HG02840 (cell line): ENCODE results near the gene GLB1L3.
"Not testable (repeated sequence)": the region's sequence is repeated elsewhere in the genome, so short reads cannot be mapped to it uniquely, and the experiment has no call there.

Experiments
- ATAC-seq: cut with Tn5 transposase; IDR thresholded peaks from one replicate; pipeline ENCODE4 v1.9.1; 2021; ENCODE audit warnings: mild to moderate bottlenecking, moderate library complexity, moderate number of reproducible peaks; ENCODE audit not compliant: unreplicated experiment, low FRiP score

The GLB1L3 gene

DNA sequence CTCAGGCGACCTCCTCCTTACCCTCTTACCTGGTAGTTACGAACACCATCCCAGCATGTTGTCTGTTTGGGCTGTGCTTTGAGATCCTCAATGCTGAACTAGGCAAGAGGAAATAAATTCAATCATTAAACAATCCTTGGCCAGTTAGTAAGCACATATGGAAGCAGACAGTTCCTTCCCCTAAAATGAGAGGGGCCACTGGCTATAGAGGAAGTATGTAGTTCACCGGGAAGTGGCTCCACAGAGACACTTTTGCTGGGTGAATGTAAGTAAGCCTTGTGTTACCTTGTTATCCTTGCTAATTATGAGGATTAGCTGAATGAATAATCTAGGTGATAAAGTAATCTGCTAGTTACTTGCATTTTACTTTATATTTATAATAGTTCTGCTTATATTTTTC, 25.9 kb upstream of the GLB1L3 start:
- ATAC-seq = no peak

DNA sequence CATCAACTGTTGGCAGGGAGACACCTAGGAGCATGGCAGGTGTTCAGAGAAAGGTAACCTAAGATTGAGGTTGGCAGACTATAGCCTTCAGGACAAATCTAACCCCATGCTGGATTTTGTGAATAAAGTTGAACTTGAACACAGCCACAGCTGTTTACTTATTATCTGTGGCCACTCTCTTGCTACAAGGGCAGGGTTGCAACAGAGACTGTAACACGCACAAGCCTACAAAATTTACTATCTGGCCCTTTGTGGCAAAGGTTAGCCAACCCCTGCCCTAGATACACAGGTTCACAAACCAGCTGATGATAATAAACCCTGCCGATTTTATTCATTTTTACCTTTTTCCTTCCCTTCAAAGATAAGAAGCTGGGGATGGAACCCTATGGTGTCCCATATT, 25.5 kb upstream of the GLB1L3 start:
- no peak for ATAC-seq

DNA sequence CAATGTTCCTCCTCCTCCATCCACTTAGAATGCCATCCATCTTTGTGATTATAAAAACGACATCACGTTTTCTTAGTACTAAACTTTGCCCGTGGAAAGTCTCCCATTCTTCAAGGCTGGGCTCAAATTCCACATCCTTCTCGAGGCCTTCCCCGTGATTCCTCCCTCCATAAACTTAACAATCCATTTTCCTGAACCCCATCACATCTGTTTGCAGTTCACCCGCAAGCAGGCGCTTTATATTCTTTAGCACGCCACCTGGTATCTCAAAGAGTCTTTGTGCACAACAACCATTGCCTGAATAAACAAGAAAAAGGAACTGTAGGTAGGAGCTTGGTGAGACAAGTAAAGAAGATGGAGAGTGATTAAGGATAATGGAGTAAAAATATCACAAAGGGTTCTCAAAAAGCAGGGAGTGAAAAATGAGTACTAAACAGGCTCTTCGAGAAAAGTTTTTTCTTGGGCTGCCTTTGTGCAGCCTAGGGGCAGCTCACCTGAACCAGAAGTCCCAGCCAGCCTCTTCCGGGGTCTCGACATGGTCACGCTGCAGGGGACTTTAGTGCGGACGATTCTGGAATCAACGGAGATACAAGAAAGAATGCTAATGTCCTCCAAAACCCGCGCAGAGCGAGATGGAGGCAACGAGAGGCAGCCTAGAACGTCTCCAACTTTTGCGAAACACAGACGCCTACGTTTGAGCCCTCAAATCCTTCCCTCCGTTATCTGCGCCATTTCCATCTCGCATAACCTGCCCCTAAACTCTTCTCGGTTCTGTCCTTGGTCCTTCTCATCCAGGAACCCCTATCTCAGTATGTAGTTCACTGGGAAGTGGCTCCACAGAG, 23.6 kb upstream of the GLB1L3 start:
- ATAC-seq = peak; percentile 36

DNA sequence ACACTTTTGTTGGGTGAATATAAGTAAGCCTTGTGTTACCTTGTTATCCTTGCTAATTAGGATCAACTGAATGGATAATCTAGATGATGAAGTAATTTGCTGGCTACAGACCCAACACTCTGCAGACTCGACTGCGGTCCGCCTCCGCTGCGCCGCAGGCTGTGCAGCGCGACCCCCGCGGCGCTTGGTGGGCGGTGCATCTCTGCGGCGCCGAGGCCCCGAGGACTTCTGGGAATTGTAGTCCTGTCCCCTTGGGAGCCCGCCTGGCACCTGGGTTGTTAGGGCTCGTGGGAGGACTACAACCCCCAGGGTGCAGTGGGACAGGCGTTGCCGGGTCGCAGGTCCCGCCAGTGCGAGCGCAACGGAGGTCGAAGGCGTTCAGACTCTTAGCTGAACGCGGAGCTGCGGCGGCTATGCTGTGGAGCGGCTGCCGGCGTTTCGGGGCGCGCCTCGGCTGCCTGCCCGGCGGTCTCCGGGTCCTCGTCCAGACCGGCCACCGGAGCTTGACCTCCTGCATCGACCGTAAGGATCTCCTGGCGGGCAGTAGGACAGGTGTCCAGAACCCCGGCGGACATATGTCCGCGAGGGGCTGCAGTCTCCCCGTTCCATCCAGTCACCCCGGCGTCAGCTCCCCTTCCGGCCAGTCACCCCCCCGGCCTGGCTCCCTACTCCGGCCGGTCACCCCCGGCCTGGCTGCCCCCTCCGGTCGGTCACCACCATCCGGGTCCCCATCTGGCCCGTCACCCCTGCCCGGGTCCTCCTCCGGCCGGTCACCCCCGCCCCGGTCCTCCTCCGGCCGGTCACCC, 22.8 kb upstream of the GLB1L3 start, which contains the start of the genes ACAD8 and THYN1:
ACAD8 (plus strand) TSS at position 381 of the 806 bp plus-strand sequence; CDS start at position 414, 33 bp downstream.
THYN1 (minus strand) TSS at position 165 of the 806 bp plus-strand sequence. CDS start 470 bp downstream, outside the sequence.
- ATAC-seq = peak; percentile 99

DNA sequence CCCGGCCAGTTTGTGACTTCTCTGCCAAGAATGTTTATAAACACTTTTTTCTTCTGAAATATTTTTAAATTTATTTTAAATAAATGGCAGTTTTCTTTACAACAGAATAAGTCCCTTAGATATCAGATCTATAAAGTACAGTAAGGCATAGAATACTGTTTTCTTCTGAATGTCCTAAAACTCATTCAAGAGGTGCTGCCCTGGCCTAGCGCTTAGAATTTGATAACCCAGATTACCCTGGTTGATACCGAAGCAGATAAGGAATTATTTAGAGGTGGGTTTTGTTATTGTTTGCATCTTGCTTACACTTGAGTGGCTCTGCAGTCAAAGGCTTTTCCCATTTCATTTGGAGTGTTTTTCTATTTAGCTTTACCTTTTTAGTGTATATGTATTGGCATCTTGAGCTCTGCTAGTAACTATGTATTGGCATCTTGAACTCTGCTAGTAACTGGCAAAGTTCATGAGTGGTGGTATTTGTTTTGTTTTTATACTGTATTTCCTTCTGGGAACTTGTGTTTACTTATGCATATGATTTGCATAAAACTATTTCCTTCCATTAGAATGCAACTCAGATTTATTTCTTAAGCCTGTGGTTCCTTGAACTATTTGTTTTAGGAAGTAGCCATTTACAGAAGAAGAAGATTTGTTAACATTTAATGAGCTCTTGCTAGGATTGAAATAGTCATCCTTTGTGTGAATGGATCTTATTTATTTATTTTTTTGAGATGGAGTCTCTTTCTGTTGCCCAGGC, 21.6 kb upstream of the GLB1L3 start:
- ATAC-seq = no peak

DNA sequence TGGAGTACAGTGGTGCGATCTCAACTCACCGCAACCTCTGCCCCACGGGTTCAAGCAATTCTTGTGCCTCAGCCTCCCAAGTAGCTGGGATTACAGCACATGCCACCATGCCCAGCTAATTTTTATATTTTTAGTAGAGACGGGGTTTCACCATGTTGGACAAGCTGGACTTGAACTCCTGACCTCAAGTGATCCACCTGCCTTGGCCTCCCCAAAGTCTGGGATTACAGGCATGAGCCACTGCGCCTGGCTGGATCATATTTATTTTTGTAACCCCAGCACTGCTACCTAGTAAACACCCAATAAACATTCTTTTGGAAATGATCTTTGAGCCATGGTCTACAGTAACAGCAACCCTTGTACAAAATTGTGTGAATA, 21.0 kb upstream of the GLB1L3 start:
- ATAC-seq = not testable (repeated sequence)

DNA sequence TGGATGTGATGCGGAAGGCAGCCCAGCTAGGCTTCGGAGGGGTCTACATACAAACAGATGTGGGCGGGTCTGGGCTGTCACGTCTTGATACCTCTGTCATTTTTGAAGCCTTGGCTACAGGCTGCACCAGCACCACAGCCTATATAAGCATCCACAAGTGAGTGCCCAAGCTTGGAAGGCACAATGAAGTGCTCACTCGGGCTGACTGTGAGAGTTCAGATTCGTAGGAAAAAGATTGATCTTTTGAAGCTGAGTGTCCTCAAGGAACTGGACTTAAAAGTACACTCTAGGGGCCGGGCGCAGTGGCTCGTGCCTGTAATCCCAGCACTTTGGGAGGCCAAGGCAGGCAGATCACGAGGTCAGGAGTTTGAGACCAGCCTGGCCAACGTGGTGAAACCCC, 19.1 kb upstream of the GLB1L3 start:
- no peak for ATAC-seq

DNA sequence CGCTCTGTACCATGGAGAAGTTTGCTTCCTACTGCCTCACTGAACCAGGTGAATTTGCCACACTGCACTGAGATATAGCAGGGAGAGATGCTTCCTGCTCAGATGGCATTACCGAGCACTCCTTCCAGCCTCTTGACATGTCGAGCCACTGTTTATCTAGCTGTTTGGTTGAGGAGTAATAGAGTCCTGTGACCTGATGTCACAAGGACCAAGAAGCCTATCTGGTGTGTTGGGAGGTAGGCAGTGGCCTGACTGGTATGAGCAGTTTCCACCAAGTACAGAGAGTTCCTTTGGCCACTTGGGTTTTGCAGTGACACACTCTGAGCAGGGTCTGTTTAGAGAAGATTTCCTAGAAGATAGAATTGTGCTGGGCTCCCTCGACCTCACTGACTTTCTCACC, 17.6 kb upstream of the GLB1L3 start:
- no peak for ATAC-seq

DNA sequence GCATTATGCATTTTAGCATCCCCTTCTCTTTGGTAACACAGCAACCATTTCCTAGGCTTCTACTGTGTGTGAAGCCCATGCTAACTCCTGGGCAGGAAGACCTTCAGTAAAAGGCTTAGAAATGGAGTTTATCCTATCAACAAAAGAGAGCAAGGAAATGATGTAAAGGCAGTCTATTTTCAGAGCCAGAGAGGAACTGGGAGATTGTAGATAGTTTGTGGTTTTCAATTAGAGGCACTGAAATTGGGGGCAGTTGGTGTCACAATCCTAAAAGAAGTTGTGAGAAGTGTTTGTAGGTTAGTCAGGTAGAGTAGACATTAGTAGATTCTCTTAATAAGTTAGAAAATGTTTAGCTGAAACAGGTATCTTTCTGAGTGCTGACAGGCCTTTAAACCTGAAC, 15.7 kb upstream of the GLB1L3 start:
- no peak for ATAC-seq

DNA sequence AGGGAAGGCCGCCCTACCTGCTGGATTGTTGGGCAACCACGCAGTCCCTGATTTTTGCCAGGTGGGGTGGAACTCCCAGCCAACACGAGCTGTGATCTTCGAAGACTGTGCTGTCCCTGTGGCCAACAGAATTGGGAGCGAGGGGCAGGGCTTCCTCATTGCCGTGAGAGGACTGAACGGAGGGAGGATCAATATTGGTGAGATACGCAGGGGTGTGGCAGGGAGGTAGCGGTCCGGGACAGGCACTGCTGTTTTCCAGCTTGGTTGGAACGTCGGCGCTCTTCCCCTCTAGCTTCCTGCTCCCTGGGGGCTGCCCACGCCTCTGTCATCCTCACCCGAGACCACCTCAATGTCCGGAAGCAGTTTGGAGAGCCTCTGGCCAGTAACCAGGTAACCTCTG, 15.2 kb upstream of the GLB1L3 start:
- ATAC-seq = no peak

DNA sequence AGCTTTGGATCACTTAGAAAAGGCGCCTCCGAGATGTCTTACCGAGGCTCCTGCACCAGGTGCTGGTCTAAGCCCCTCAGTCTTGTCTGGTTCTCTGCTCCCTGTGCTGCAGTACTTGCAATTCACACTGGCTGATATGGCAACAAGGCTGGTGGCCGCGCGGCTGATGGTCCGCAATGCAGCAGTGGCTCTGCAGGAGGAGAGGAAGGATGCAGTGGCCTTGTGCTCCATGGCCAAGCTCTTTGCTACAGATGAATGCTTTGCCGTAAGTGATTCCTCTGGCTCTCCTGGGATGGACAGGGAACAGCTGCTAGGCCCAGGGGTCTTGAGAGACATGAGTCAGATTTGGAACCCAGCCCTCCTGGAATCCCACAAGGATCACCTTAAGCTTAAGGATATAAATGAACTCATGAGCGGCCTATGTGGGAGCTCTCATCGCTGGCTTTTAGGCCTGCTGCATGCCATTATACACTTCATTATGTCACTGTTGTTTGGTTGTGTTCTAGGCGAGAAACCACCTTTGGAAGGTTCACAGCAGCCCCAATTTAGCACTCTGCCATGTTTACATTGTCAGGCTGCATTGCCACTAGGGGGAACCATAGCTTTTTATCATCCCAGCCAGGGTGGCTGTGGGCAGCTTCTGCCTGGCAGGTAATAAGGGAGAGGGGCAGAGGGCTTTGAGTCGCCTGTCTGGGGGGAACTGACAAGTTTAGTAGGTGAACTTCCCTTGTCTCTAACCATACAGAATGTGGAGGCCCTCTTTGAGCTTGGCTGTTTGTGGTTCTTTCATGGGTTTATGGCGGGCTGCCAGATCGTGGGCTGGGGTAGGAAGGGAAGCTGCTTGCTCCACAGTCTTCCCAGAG, 14.3 kb upstream of the GLB1L3 start:
- ATAC-seq = no peak

DNA sequence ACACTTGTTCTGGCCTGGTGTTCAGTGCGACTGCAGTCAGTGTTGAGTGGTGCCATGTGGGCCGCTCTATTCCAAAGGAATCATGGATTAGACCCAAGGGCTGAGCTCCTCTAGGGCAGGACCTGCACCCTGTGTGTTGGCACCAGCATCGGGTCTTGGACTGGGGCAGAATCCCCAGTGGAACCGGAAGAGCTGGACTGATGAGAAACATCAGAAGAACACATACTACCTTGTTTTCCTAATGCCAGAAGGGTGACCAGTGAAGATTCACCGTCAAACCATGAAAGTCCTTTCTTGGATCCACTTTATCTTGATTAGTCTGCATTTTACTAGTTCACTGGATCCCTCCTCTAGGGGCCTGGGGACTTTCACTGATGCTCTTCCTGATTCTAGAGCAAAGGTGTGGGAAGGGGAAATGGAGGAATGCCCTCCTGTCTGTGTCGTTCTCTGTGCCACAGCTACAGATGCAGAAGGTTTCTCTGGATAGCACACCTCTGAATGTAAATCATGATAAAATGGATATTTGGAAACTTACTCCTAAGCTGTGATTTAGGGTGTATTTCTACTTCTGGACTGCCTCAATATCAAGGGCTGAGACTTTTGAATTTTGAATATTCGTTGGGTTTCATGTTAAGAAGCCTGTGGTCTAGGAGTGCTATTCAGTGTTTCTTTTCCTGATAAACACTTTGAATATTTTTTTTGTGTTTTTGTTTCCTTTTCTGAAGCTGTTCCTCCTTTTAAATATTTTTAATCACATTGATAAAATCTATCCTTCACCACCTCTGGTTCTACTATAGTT, 11.0 kb upstream of the GLB1L3 start:
- no peak for ATAC-seq

DNA sequence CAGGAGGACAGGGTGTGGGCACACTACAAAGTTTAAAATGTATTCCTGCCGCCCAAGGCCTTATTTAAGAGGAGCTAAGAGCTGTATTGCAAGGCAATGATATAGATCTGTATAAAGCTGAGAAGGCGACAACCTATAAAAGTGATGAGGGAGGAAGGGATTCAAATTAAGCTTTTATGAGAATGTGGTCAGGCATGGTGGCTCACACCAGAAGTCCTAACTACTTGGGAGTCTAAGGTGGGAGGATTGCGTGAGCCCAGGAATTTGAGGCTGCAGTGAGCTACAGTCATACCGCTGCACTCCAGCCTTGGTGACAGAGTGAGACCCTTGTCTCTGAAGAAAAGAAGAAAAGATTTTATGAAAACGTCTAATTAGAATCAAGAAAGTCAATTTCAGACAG, 9.7 kb upstream of the GLB1L3 start:
- no peak for ATAC-seq

DNA sequence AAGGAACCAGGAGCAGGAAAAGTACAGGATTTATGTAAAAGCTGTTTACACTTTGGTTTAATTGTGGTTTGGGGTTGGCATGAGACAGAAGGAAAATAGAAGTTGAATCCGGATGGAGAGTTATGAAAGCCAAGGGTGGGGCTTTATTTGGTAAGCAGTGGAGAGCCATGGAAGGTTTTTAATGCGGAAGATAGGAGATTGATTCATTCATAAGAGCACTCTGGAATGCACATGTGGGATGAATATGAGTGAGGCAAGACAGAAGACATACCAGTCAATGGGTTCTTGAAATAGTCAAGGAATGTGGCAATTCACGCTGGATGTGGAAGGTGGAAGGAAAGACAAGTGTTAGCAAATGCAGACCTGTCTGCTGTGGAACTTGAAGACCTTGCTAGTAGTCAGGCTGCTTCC, 9.3 kb upstream of the GLB1L3 start:
- no peak for ATAC-seq

DNA sequence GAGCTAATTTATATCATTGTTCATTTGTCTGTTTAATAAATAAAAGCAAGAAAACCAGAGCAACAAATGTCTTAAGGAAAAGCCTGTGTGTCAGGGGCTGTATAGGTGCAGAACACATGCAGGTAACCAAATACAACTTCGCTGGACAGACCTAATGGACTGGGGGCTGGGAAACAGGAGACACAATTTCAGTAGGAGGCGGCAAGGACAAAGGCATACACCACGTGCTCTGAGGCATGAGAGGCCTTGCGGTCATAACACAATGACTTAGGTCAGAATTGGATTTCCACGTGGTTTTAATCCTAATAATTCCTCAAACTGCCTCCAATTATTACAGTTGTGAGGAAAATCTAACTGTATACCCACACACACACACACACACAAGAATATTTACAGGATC, 8.7 kb upstream of the GLB1L3 start:
- ATAC-seq = no peak

DNA sequence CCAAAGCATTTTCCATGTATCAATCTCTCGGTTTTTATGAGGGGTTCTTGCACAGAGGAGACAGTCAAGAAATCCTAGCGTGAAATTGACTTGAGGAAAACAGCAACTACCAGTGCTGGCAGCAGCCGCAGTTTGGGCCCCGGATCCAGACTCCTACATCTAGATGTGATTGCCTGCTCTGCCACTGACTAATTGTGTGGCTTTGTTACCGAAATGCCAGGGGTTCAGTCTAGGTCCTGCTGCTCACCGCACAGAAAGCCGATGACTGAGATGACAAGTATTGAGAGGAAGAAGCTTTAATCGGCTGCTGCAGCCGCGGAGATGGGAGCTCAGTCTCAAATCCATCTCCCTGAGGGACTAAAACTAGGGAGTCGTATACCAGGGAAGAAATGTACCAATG, 8.2 kb upstream of the GLB1L3 start:
- no peak for ATAC-seq

DNA sequence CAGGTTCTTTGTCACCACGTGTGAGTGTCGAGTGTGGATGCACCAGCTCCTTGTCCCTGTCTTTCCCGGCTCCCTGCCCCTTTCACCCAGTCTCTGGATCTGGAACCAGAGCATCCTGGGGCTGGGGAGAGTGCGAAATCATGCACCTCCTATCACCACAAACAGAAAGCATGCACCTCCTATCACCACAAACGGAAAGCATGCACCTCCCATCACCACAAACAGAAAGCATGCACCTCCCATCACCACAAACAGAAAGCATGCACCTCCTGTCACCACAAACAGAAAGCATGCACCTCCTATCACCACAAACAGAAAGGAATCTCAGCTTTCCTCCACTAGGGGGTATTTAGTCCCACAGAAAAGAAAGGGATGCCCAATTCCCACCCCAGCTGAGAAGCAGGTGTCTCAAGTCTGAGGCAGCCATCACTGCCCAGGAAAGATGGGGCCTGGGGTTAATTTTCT, 5.9 kb upstream of the GLB1L3 start:
- ATAC-seq = no peak

DNA sequence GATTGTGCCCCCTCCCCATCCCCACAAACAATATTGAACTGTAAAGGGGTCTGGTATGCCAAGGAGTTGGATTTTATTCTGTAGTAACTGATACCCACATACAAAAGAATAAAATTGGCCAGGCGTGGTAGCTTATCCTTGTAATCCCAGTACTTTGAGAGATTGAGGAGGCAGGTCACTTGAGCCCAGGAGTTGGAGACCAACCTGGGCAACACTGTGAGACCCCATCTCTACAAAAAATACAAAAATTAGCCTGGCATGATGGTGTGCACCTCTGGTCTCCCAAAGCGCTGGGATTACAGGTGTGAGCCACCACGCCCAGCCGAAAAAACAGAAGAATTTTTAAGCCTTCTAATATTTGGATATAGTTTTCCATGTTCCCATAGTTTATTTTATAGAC, 4.2 kb upstream of the GLB1L3 start:
- ATAC-seq = no peak
